HCT116 (cell line): Measurements from ENCODE around the gene THG1L. TPM values are rescaled to one million over a fixed set of nuclear protein-coding genes. Genes with fewer than 3 reads are reported as not detected.

Experiments used
- ATAC-seq: fragments of 200-7000 bp; cut with Tn5 transposase; 2 replicates; pipeline ENCODE4 v1.9.1; 2020; ENCODE audit warnings: mild to moderate bottlenecking, moderate library complexity
- BruUV-seq: library from RNA; stranded (reverse); fragments of 400-500 nt; replicated peaks from 2 replicates; lab custom pipeline; 2021; lab: Mats Ljungman, UMichigan
- CTCF ChIA-PET: fragments of 300-600 bp; sonication (Branson Sonifier 250); formaldehyde crosslinking; loops from one replicate; lab custom pipeline; 2021; ENCODE audit warnings: antibody characterized with exemption; lab: Charles Lee
- POLR2A ChIA-PET: fragments of 300-600, 350-600 bp; sonication (Branson Sonifier 250); formaldehyde crosslinking; loops from one replicate; lab custom pipeline; 2021; ENCODE audit warnings: antibody characterized with exemption; lab: Charles Lee
- RAD21 ChIA-PET, 2 experiments: fragments of 300-600 bp; sonication (Branson Sonifier 250); formaldehyde crosslinking; loops; one replicate each; lab custom pipeline; 2023; ENCODE audit warnings: low total read pairs in 2 of 2; ENCODE audit not compliant: uncharacterized antibody in 2 of 2, unreplicated experiment in 2 of 2, low non-redundant PET in 1 of 2; lab: Charles Lee
- DNase-seq: peaks from one replicate; pipeline ENCODE4 v3.0.0-alpha.2; 2010; ENCODE audit warnings: low read depth, low spot score
- H2AFZ ChIP-seq: fragments of 200-600 bp; shearing (Covaris generic), sonication (generic); 2 replicates; pipeline ENCODE4 v1.6.1; 2017; ENCODE audit warnings: low read depth, mixed run types, mixed read lengths, antibody characterized with exemption, low read length; ENCODE audit not compliant: poor library complexity, severe bottlenecking
- H3K27ac ChIP-seq: 2 replicates; pipeline ENCODE4 v1.5.1; 2012; ENCODE audit warnings: low read depth, low read length
- H3K27me3 ChIP-seq: fragments of 200-600 bp; sonication (generic); 2 replicates; pipeline ENCODE4 v1.6.1; 2016; ENCODE audit warnings: mixed run types, low read length, mixed read lengths; ENCODE audit not compliant: insufficient read depth
- H3K36me3 ChIP-seq, 2 experiments: fragments of 200-500 bp in 1 of 2; fragments of 200-600 bp in 1 of 2; sonication (Bioruptor generic) in 1 of 2; sonication (generic) in 1 of 2; 2 replicates each; pipeline versions ENCODE4 v1.5.1 to v1.6.1; 2014 to 2016; ENCODE audit warnings: low read length in 2 of 2, inconsistent platforms in 1 of 2, mixed read lengths in 1 of 2, mixed run types in 1 of 2; ENCODE audit not compliant: insufficient read depth in 2 of 2, control insufficient read depth in 1 of 2
- H3K4me1 ChIP-seq, 2 experiments: fragments of 200-600 bp in 1 of 2; sonication (generic) in 1 of 2; 2 replicates each; pipeline versions ENCODE4 v1.5.1 to v1.6.1; 2012 to 2017; ENCODE audit warnings: low read length in 2 of 2, inconsistent platforms in 1 of 2, mild to moderate bottlenecking in 1 of 2, mixed read lengths in 1 of 2, mixed run types in 1 of 2, moderate library complexity in 1 of 2; ENCODE audit not compliant: insufficient read depth in 2 of 2, control insufficient read depth in 1 of 2
- H3K4me2 ChIP-seq: fragments of 200-600 bp; sonication (generic); 2 replicates; pipeline ENCODE4 v1.6.1; 2017; ENCODE audit warnings: mixed run types, low read length, mixed read lengths
- H3K4me3 ChIP-seq, 2 experiments: fragments of 200-600 bp in 1 of 2; sonication (generic) in 1 of 2; replicated peaks in 1 of 2; 2 replicates each; pipeline ENCODE4 v1.5.1; 2011 to 2016; ENCODE audit warnings: low read length in 2 of 2, control low read depth in 1 of 2, low read depth in 1 of 2, mild to moderate bottlenecking in 1 of 2, mixed read lengths in 1 of 2, mixed run types in 1 of 2
- H3K79me2 ChIP-seq: fragments of 200-600 bp; sonication (generic); 2 replicates; pipeline ENCODE4 v1.6.1; 2017; ENCODE audit warnings: mild to moderate bottlenecking, mixed run types, low read length, moderate library complexity, mixed read lengths; ENCODE audit not compliant: insufficient read depth
- H3K9ac ChIP-seq: fragments of 200-600 bp; sonication (generic); 2 replicates; pipeline ENCODE4 v1.6.1; 2016; ENCODE audit warnings: low read length, mixed read lengths
- H3K9me2 ChIP-seq: fragments of 200-600 bp; sonication (generic), shearing (Covaris generic); 2 replicates; pipeline ENCODE4 v1.6.1; 2017; ENCODE audit warnings: mixed run types, mild to moderate bottlenecking, moderate library complexity; ENCODE audit not compliant: insufficient read depth
- H3K9me3 ChIP-seq, 2 experiments: fragments of 200-500 bp in 1 of 2; fragments of 200-600 bp in 1 of 2; sonication (Bioruptor generic) in 1 of 2; sonication (generic) in 1 of 2; 2 replicates each; pipeline ENCODE4 v1.6.1; 2014 to 2017; ENCODE audit warnings: low read length in 2 of 2, mixed read lengths in 2 of 2, inconsistent platforms in 1 of 2, low read depth in 1 of 2, mild to moderate bottlenecking in 1 of 2, mixed run types in 1 of 2, moderate library complexity in 1 of 2; ENCODE audit not compliant: control insufficient read depth in 1 of 2, insufficient read depth in 1 of 2
- H4K20me1 ChIP-seq: fragments of 200-600 bp; sonication (generic), shearing (Covaris generic); 2 replicates; pipeline ENCODE4 v1.6.1; 2017; ENCODE audit warnings: mixed run types, mild to moderate bottlenecking, moderate library complexity; ENCODE audit not compliant: insufficient read depth
- ATF3 ChIP-seq: IDR thresholded peaks from 2 replicates; pipeline ENCODE4 v1.6.1; 2012
- CEBPB ChIP-seq: IDR thresholded peaks from 2 replicates; pipeline ENCODE4 v1.6.1; 2012; ENCODE audit warnings: low read depth
- EGR1 ChIP-seq: IDR thresholded peaks from 2 replicates; pipeline ENCODE4 v1.6.1; 2012; ENCODE audit warnings: low read depth
- ELF1 ChIP-seq: IDR thresholded peaks from 2 replicates; pipeline ENCODE4 v1.6.1; 2012; ENCODE audit warnings: low read depth, borderline replicate concordance
- EZH2 ChIP-seq: fragments of 200-600 bp; sonication (generic); IDR thresholded peaks from 2 replicates; pipeline ENCODE4 v1.6.1; 2017; ENCODE audit warnings: antibody characterized with exemption, mixed run types
- EZH2phosphoT487 ChIP-seq: fragments of 200-600 bp; IDR thresholded peaks from 2 replicates; pipeline ENCODE4 v1.6.1; 2018; ENCODE audit warnings: antibody characterized with exemption, borderline replicate concordance
- JUND ChIP-seq: IDR thresholded peaks from 2 replicates; pipeline ENCODE4 v1.6.1; 2012
- MAX ChIP-seq: IDR thresholded peaks from 2 replicates; pipeline ENCODE4 v1.6.1; 2012
- POLR2A ChIP-seq: IDR thresholded peaks from 2 replicates; pipeline ENCODE4 v1.7.0; 2011; ENCODE audit warnings: borderline replicate concordance; ENCODE audit not compliant: insufficient read depth, insufficient read length; ENCODE audit errors: extremely low read depth
- POLR2AphosphoS5 ChIP-seq: IDR thresholded peaks from 2 replicates; pipeline ENCODE4 v1.6.1; 2011; ENCODE audit warnings: mild to moderate bottlenecking, low read depth, low read length, moderate library complexity
- RAD21 ChIP-seq: IDR thresholded peaks from 2 replicates; pipeline ENCODE4 v1.6.1; 2012; ENCODE audit warnings: low read depth, mild to moderate bottlenecking
- REST ChIP-seq: IDR thresholded peaks from 2 replicates; pipeline ENCODE4 v1.6.1; 2012; ENCODE audit warnings: low read depth
- SIN3A ChIP-seq: IDR thresholded peaks from 2 replicates; pipeline ENCODE4 v1.6.1; 2012; ENCODE audit warnings: low read depth
- SP1 ChIP-seq: IDR thresholded peaks from 2 replicates; pipeline ENCODE4 v1.6.1; 2012; ENCODE audit warnings: low read depth
- TCF7L2 ChIP-seq: IDR thresholded peaks from 2 replicates; pipeline ENCODE4 v1.7.0; 2011; ENCODE audit warnings: borderline replicate concordance, inconsistent platforms; ENCODE audit not compliant: insufficient read depth, insufficient read length; ENCODE audit errors: extremely low read depth
- YY1 ChIP-seq: IDR thresholded peaks from 2 replicates; pipeline ENCODE4 v1.6.1; 2011; ENCODE audit warnings: low read length, low read depth, moderate library complexity, mild to moderate bottlenecking; ENCODE audit not compliant: insufficient replicate concordance; ENCODE audit errors: extremely low read depth
- intact Hi-C: fragments of 100-400 bp; cut with micrococcal nuclease; formaldehyde crosslinking; loops from 2 replicates; pipeline ENCODE4 v1.10.0; 2022
- total RNA-seq: library from RNA; stranded (reverse); gene quantifications from one replicate; pipeline ENCODE4 v1.2.1, GENCODE V29; 2021; ENCODE audit not compliant: unreplicated experiment

The THG1L gene
- total RNA-seq, 1 experiment from 2014 or later, result 33.9 TPM

- Histone ChIP-seq H2AFZ (no peak overlapping the region), H3K27me3 (no peaks in the 10 kb centered on the region), H3K4me1 (peaks cover 5 to 18% of the 10 kb centered on the region in 2 experiments; a peak in 2 of 4 replicates), H3K27ac (no peak overlapping the region), H3K79me2 (no peaks in the 10 kb centered on the region), H3K9me3 (no peaks in the 10 kb centered on the region), H4K20me1 (no peaks in the 10 kb centered on the region), H3K4me3 (no peak overlapping the region), H3K4me2 (no peak overlapping the region), H3K9me2 (no peaks in the 10 kb centered on the region), H3K36me3 (peaks cover 18 to 22% of the 10 kb centered on the region in 2 experiments; a peak in 3 of 4 replicates), H3K9ac (no peak overlapping the region)
- TF ChIP-seq ATF3 (no peak), JUND (no peak), SIN3A (no peak), MAX (no peak), YY1 (no peak), EZH2phosphoT487 (no peak), EZH2 (no peak), CEBPB (no peak), ELF1 (no peak), POLR2AphosphoS5 (no peak), SP1 (no peak), EGR1 (no peak), RAD21 (no peak), TCF7L2 (no peak), REST (no peak), POLR2A (no peak)
- no TSS peak for BruUV-seq
- no peak for ATAC-seq
- ChIA-PET CTCF (interaction anchor here (0.8 to 1.2 kb wide), 3 partner anchors 55 to 411 kb away, joined by 3 to 5 read pairs (median 3); no protein-coding TSS in a partner anchor), POLR2A (no interaction called here), RAD21 (no interaction called here)
- intact Hi-C loops, result loop anchor here (1.0 to 10.0 kb wide), 5 partner anchors 70 to 595 kb away; partner anchors contain the start of genes ADAM19 and MED7
- no peak for DNase-seq
Observed at GRCh38 chr5:157739388-157740228, 8.4 kb downstream of the THG1L start.
